ENCODE measurements around the gene RAB44. TPM values are rescaled to one million over a fixed set of nuclear protein-coding genes. Genes with fewer than 3 reads are reported as not detected.

The RAB44 gene
- total and polyA plus RNA-seq, 7 donors = under 0.01 to 0.71 (median 0.17) TPM; not detected in 3

- intact Hi-C loops (cut with DNase I) = no loop called here
- 70 to 71% methylated on average over 13 of the region's 13 CpGs for WGBS, 2 donors
- H3K4me1 ChIP-seq = no peaks in the 10 kb centered on the region
- no peaks in the 10 kb centered on the region for H3K9me3 ChIP-seq
- no peaks in the 10 kb centered on the region for H3K27me3 ChIP-seq
- H3K27ac ChIP-seq = no peak overlapping the region
- no peak for TF ChIP-seq CTCF (IDR thresholded peaks at IDR 0.05)
- TF ChIP-seq EP300 (IDR thresholded peaks at IDR 0.05) = no peak
- TF ChIP-seq POLR2A (IDR thresholded peaks at IDR 0.05) = no peak
- no peak for TF ChIP-seq POLR2AphosphoS5 (IDR thresholded peaks at IDR 0.05)
- no peak overlapping the region for H3K4me3 ChIP-seq
- DNase-seq = peak; percentile 14
- H3K36me3 ChIP-seq = no peaks in the 10 kb centered on the region
These were observed 19.7 kb downstream of the RAB44 start for GRCh38 chr6:36717231-36717825.

DNA sequence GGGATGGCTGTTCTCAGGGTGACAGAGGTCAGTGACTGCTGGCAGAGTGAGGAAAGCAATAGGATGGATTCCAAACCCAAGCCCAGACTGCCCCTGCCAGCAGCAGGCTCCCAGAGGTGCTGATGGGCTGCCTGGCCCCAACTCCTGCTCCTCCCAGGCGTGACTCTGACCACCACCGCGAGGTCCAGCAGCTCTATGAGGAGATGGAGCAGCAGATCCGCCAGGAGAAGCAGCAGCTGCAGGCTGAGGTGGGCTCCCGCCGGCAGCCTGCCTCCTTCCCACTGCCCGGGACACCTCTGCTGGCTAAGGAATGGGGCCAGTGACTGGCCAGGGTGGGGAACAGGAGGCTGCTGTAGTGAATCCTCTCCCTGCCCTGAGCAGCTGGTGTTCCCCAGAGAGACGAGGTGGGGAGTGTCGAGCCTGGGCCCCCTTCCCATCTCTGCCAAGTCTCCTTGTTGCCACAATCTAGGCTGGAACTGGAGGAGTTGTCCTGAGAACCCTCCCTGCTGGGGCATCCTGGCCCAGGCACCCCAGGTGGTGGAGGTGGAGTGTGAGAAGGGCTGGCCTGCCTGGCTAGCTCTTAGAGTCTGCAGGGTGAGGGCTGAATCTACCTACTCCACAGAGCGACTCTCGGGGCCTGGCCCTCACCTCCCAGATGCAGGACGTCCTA lies 20.4 kb downstream of the RAB44 start:
- intact Hi-C loops (cut with DNase I) = no loop called here
- Histone ChIP-seq H3K36me3 (no peaks in the 10 kb centered on the region), H3K27ac (no peak overlapping the region), H3K9me3 (no peaks in the 10 kb centered on the region), H3K4me3 (no peak overlapping the region), H3K4me1 (no peaks in the 10 kb centered on the region), H3K27me3 (no peaks in the 10 kb centered on the region)
- peak; percentile 53 for DNase-seq
- WGBS, 2 donors = 82 to 88% methylated on average over 12 of the region's 12 CpGs
- TF ChIP-seq POLR2AphosphoS5 (IDR thresholded peaks at IDR 0.05) = no peak
- TF ChIP-seq EP300 (IDR thresholded peaks at IDR 0.05) = no peak
- TF ChIP-seq POLR2A (IDR thresholded peaks at IDR 0.05) = no peak
- TF ChIP-seq CTCF (IDR thresholded peaks at IDR 0.05) = no peak

DNA sequence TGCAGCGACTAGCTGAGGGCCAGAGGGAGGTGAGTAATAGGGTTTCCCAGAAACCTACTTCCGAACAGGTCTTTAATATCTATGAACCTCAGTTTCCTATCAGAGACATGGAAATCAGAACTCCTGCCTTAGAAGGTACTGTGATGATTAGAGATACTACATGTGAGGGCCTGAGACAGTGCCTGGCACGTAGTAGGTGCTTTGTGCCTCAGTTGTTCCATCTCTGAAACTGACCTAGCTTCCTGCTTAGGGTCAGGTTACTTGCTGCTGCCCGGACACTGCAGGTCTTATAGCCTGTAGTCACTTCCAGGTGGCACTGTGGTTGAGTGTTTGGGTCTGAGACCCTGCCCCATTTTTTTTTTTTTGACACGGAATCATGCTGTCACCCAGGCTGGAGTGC lies 20.9 kb downstream of the RAB44 start:
- H3K27ac ChIP-seq = no peak overlapping the region
- intact Hi-C loops (cut with DNase I) = no loop called here
- no peaks in the 10 kb centered on the region for H3K36me3 ChIP-seq
- WGBS, 2 donors = 73 to 81% methylated on average over 5 of the region's 5 CpGs
- no peaks in the 10 kb centered on the region for H3K9me3 ChIP-seq
- TF ChIP-seq POLR2A (IDR thresholded peaks at IDR 0.05) (no peak), EP300 (IDR thresholded peaks at IDR 0.05) (no peak), POLR2AphosphoS5 (IDR thresholded peaks at IDR 0.05) (no peak), CTCF (IDR thresholded peaks at IDR 0.05) (no peak)
- no peaks in the 10 kb centered on the region for H3K27me3 ChIP-seq
- no peaks in the 10 kb centered on the region for H3K4me1 ChIP-seq
- no peak overlapping the region for H3K4me3 ChIP-seq
- DNase-seq = no peak

GRCh38 chr6:36719126-36719525 lies 21.5 kb downstream of the RAB44 start:
- Histone ChIP-seq H3K4me3 (no peak overlapping the region), H3K27me3 (no peaks in the 10 kb centered on the region), H3K36me3 (no peaks in the 10 kb centered on the region), H3K4me1 (no peaks in the 10 kb centered on the region), H3K27ac (no peak overlapping the region), H3K9me3 (no peaks in the 10 kb centered on the region)
- DNase-seq = no peak
- no peak for TF ChIP-seq POLR2A (IDR thresholded peaks at IDR 0.05)
- 93% methylated on average over 7 of the region's 7 CpGs for WGBS, 2 donors
- intact Hi-C loops (cut with DNase I) = no loop called here

DNA sequence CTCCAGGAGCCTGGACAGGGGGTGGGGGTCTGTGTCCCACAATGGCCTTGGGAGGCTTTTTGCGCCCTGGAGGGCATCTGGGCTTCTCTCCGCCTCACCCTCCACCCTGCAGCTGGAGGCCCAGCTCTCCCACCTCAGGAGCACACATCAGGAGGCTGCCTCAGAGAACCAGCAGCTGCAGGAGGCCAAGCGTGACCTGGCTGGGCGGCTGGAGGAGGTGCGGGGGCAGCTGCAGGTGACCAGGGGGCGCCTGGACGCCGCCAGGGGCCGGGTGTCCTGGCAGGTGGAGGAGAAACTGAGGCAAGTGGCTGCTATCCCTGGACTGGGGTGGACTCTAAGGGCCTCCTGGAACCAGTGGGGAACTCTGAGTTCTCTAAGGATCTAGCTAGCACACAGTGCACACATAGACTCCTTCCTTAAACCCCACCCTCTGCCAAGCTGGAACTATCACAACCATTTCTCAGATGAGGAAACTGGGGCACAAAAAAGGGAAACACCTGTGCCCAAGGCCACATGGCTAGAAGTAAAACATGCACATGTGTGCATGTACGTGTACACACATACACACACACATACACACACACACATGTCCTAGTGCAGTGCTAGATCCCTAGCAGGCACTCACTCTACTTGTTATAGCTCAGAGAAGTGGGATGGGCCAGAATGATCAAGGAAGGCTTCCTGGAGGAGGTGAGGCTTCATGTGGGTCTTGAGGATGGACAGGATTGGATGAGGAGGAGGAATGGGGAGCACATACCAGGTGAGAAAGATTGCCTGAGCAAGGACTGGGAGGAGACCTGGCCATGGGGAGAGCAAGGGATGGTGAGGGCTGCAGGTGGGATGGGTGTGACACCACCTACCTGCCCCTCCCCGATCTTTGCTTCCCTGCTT lies 22.9 kb downstream of the RAB44 start:
- no peak overlapping the region for H3K4me3 ChIP-seq
- no peaks in the 10 kb centered on the region for H3K4me1 ChIP-seq
- no peaks in the 10 kb centered on the region for H3K9me3 ChIP-seq
- 84 to 93% methylated on average over 11 of the region's 11 CpGs for WGBS, 2 donors
- intact Hi-C loops (cut with DNase I) = no loop called here
- peak; percentile 47 for DNase-seq
- H3K36me3 ChIP-seq = no peaks in the 10 kb centered on the region
- no peaks in the 10 kb centered on the region for H3K27me3 ChIP-seq
- H3K27ac ChIP-seq = no peak overlapping the region
- TF ChIP-seq POLR2A (IDR thresholded peaks at IDR 0.05) (no peak), POLR2AphosphoS5 (IDR thresholded peaks at IDR 0.05) (no peak), EP300 (IDR thresholded peaks at IDR 0.05) (no peak), CTCF (IDR thresholded peaks at IDR 0.05) (no peak)
